Endothelial cell (in vitro differentiated cells): ENCODE results near the gene AFDN. TPM values are rescaled to one million over a fixed set of nuclear protein-coding genes. Genes with fewer than 3 reads are reported as not detected.

Experiments
- DNase-seq: peaks from one replicate; pipeline ENCODE4 v3.0.0; 2021; ENCODE audit warnings: low spot score
- H3K27ac Mint-ChIP-seq: one replicate; pipeline ENCODE4 v1.8.0; 2021; ENCODE audit warnings: mixed read lengths, inconsistent platforms; ENCODE audit not compliant: unreplicated experiment
- H3K27me3 Mint-ChIP-seq: one replicate; pipeline ENCODE4 v1.8.0; 2021; ENCODE audit warnings: mild to moderate bottlenecking, moderate library complexity, mixed read lengths, inconsistent platforms; ENCODE audit not compliant: unreplicated experiment
- H3K36me3 Mint-ChIP-seq: one replicate; pipeline ENCODE4 v1.8.0; 2021; ENCODE audit warnings: mild to moderate bottlenecking, low read depth, mixed read lengths, inconsistent platforms; ENCODE audit not compliant: unreplicated experiment
- H3K4me1 Mint-ChIP-seq: one replicate; pipeline ENCODE4 v1.8.0; 2021; ENCODE audit warnings: mild to moderate bottlenecking, mixed read lengths, inconsistent platforms; ENCODE audit not compliant: unreplicated experiment
- H3K4me3 Mint-ChIP-seq: one replicate; pipeline ENCODE4 v1.8.0; 2021; ENCODE audit warnings: mild to moderate bottlenecking, mixed read lengths, inconsistent platforms; ENCODE audit not compliant: unreplicated experiment
- H3K9me3 Mint-ChIP-seq: one replicate; pipeline ENCODE4 v1.8.0; 2021; ENCODE audit warnings: mixed read lengths, inconsistent platforms; ENCODE audit not compliant: unreplicated experiment
- total RNA-seq: library from RNA; stranded (reverse); fragmentation: NEBNext Ultra II Directional; extraction: Animal tissue kit (Norgen Biotek cat#: 25700); gene quantifications from one replicate; pipeline ENCODE4 v1.2.1, GENCODE V29; 2021; ENCODE audit not compliant: unreplicated experiment
- TF ChIP-seq, protein P1 (sequence below): fragments of 200-600 bp; sonication (generic); IDR thresholded peaks from one replicate; pipeline ENCODE4 v1.5.0; 2021; ENCODE audit warnings: antibody characterized with exemption; ENCODE audit not compliant: unreplicated experiment

Gene AFDN
- total RNA-seq, 1 donor from 2014 or later, result 306 TPM

DNA sequence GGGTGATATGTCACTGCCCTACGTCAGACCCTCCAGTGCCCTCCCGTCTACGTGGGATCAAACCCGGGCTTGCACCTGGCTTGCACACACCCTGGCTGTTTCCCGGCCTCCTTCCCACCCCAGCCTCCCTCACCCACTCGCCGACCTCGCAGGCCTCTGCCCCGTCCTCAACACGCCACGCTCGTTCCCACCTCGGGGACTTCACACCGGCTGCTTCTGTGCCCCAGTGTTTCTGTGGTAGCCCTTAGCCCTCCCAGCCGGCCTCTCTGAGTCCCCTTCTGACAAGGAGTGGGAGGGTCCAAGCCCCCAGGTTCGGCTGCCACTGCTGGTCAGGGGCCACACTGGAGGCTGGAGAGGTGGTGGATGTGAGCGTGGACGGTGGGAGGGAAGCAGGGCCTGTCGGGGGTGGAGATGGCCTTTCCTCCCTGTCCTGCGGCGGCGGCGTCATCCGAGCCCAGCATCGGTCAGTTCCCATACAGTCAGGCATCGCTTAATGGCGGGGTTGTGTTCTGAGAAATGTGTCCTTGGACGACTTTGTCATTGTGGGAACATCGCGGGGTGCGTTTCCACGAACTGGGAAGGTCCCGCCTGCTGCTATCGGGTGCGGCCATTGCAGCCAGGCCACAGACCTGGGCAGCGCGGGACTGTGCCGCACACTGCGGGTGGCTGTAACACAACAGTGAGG lies 159.3 kb downstream of the AFDN start:
- H3K4me1 Mint-ChIP-seq, result peaks cover 5% of the 10 kb centered on the region
- H3K36me3 Mint-ChIP-seq, result no peaks in the 10 kb centered on the region
- no peak for DNase-seq
- no peak overlapping the region for H3K27ac Mint-ChIP-seq
- H3K27me3 Mint-ChIP-seq, result peaks cover 4% of the 10 kb centered on the region
- H3K4me3 Mint-ChIP-seq, result no peak overlapping the region
- TF ChIP-seq, protein P1, sequence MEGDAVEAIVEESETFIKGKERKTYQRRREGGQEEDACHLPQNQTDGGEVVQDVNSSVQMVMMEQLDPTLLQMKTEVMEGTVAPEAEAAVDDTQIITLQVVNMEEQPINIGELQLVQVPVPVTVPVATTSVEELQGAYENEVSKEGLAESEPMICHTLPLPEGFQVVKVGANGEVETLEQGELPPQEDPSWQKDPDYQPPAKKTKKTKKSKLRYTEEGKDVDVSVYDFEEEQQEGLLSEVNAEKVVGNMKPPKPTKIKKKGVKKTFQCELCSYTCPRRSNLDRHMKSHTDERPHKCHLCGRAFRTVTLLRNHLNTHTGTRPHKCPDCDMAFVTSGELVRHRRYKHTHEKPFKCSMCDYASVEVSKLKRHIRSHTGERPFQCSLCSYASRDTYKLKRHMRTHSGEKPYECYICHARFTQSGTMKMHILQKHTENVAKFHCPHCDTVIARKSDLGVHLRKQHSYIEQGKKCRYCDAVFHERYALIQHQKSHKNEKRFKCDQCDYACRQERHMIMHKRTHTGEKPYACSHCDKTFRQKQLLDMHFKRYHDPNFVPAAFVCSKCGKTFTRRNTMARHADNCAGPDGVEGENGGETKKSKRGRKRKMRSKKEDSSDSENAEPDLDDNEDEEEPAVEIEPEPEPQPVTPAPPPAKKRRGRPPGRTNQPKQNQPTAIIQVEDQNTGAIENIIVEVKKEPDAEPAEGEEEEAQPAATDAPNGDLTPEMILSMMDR, result no peak
- H3K9me3 Mint-ChIP-seq, result no peaks in the 10 kb centered on the region

DNA sequence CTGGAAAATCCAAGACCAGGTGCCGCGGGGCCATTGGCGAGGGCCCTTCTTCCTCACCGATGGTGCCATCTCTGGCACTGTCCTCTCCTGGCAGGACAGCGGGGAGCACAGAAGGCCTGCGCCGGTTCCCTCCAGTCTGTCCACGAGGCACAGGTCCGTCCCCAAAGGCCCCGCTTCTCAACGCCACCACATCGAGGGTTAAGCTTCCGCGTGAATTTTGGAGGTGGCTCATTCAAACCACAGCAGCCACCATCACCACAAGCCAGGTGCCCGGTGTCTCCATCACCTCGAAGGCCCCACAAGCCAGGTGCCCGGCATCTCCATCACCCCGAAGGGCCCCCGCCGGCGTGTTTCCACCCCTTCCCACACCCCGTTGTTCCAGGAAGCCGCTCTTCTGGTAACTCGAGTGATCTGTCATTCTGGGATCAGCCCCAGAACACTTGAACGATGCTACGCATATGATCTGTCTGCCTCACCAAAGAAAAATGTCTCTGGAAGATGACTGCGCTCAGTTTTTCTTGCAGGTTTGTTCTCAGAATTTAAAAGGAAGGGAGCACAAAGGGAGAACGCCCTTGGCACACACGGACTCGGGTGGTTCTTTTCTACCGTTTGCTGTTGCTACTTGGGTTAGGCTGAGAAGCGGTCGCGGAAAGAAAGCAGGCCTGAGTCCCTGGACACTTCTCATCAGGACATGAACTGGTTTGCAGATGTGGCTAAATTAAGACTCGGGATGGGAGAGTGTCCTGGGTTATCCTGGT lies 160.9 kb downstream of the AFDN start:
- TF ChIP-seq, protein P1, result no peak
- Mint-ChIP-seq H3K4me1 (no peaks in the 10 kb centered on the region), H3K9me3 (no peaks in the 10 kb centered on the region), H3K4me3 (no peak overlapping the region), H3K36me3 (no peaks in the 10 kb centered on the region), H3K27me3 (peaks cover 2% of the 10 kb centered on the region), H3K27ac (no peak overlapping the region)
- no peak for DNase-seq

DNA sequence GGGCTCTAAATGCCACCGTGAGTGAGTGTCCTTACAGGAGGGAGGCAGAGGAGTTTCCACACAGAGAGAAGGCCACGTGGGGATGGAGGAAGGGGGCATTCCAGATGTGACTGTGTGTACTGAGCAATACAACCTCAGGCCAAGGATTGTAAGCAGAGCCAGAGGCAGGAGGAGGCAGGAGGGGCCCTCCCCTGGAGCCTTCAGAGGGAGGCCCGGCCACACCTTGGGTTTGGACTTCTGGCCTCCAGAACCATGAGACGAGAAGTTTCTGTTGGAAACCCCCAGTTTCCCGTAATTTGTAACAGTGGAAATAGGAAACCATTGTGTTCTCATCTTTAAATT lies 161.4 kb downstream of the AFDN start:
- no peak overlapping the region for H3K4me3 Mint-ChIP-seq
- no peaks in the 10 kb centered on the region for H3K9me3 Mint-ChIP-seq
- no peaks in the 10 kb centered on the region for H3K4me1 Mint-ChIP-seq
- TF ChIP-seq, protein P1, result no peak
- H3K27ac Mint-ChIP-seq, result no peak overlapping the region
- H3K27me3 Mint-ChIP-seq, result peaks cover 2% of the 10 kb centered on the region
- no peak for DNase-seq
- H3K36me3 Mint-ChIP-seq, result no peaks in the 10 kb centered on the region

DNA sequence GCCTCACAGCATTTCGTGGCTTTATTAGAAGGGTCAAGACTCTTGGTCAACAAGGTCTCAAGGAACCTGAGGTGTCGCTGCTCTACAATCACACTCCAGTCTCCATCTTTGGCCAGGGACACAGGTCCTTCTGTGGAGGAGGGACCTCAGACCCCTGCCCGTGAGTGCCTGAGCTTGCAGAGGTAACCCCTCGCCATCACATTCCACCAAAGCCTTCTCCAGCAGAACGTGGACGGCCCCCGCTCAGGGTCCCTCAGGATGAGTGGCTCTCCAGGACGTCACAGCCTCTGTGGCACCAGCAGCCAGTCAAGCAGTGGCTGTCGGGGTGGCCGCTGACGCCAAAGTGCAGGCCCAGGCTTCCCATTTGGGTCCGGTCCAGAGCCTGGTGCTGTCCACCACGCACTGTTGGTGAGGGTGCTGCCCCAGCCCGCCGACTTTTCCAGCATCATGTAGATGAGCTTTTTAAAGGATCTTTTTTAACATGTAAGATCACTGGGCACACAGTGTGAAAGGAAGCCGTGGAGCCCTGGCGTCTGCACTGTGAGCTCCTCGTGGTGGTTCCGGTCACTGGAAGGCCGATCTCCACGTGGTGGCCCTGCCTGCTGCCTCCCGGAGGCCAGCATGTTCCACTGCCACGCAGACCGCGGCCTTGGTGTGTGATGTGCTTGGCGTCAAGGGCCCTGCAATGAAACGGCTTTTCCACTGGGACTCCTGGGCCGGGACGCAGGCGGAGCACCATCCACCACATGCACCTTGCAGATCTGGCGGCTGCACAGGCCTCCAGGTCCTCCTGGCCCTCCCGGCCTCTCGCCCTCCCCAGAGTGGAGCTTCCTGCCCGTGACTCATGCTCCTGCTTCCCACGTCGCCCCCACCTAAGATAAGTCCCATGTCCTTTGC lies 162.5 kb downstream of the AFDN start:
- Mint-ChIP-seq H3K27ac (no peak overlapping the region), H3K4me1 (no peaks in the 10 kb centered on the region), H3K4me3 (no peak overlapping the region), H3K9me3 (no peaks in the 10 kb centered on the region), H3K27me3 (peaks cover 2% of the 10 kb centered on the region), H3K36me3 (no peaks in the 10 kb centered on the region)
- DNase-seq, result no peak
- TF ChIP-seq, protein P1, result no peak
